Naive thymus-derived CD8-positive, alpha-beta T cell (primary cell): ENCODE results near the gene GSTA3. TPM values are rescaled to one million over a fixed set of nuclear protein-coding genes. Genes with fewer than 3 reads are reported as not detected.
"Not testable (repeated sequence)": the region's sequence is repeated elsewhere in the genome, so short reads cannot be mapped to it uniquely, and the experiment has no call there.

Experiments used
- ATAC-seq, 2 donors: fragments of 150-1000 bp; cut with Tn5 transposase in 1 of 2; sonication (Bioruptor Pico), chemical (Tn5 transposase) in 1 of 2; 1 replicate in 1 of 2; 2 replicates in 1 of 2; pipeline ENCODE4 v1.10.0; 2021; ENCODE audit warnings: mild to moderate bottlenecking in 2 of 2, moderate library complexity in 2 of 2
- POLR2A ChIA-PET: fragments of 350-600 bp; sonication (Branson Sonifier 250); formaldehyde crosslinking; loops from one replicate; lab custom pipeline; 2021; ENCODE audit warnings: antibody characterized with exemption; lab: Charles Lee
- DNase-seq, 10 donors: peaks; one replicate each; pipeline versions ENCODE4 v3.0.0 to v3.0.0-alpha.2; 2020 to 2022
- H3K27ac Mint-ChIP-seq, 10 donors: one replicate each; pipeline ENCODE4 v1.8.0; 2020 to 2022; ENCODE audit warnings: mild to moderate bottlenecking in 10 of 10, mixed read lengths in 10 of 10, moderate library complexity in 4 of 10, inconsistent platforms in 1 of 10
- H3K27me3 Mint-ChIP-seq, 5 donors: one replicate each; pipeline ENCODE4 v1.8.0; 2021 to 2022; ENCODE audit warnings: mixed read lengths in 5 of 5
- H3K36me3 Mint-ChIP-seq, 3 donors: one replicate each; pipeline ENCODE4 v1.8.0; 2020 to 2022; ENCODE audit warnings: mixed read lengths in 3 of 3, mild to moderate bottlenecking in 2 of 3, inconsistent platforms in 1 of 3
- H3K4me1 Mint-ChIP-seq, 4 donors: one replicate each; pipeline ENCODE4 v1.8.0; 2021 to 2022; ENCODE audit warnings: mixed read lengths in 4 of 4
- H3K4me3 Mint-ChIP-seq, 10 donors: one replicate each; pipeline ENCODE4 v1.8.0; 2020 to 2022; ENCODE audit warnings: mild to moderate bottlenecking in 10 of 10, mixed read lengths in 10 of 10, moderate library complexity in 6 of 10, inconsistent platforms in 1 of 10
- H3K9me3 Mint-ChIP-seq, 9 donors: one replicate each; pipeline ENCODE4 v1.8.0; 2020 to 2022; ENCODE audit warnings: mixed read lengths in 9 of 9, mild to moderate bottlenecking in 3 of 9, inconsistent platforms in 1 of 9, moderate library complexity in 1 of 9
- polyA plus RNA-seq, 3 donors: library from polyadenylated mRNA; unstranded; fragments of 300-500 nt; fragmentation: Illumina TruSeq; gene quantifications; one replicate each; pipeline ENCODE4 v1.2.3, GENCODE V29; 2021
- total RNA-seq, 8 experiments: library from RNA in 2 of 8; stranded (reverse) in 2 of 8; gene quantifications; one replicate each; pipeline ENCODE4 v1.2.3 and lab custom pipeline; 2021 to 2026

GSTA3 gene
- total and polyA plus RNA-seq, 5 experiments from 2014 or later, result not detected

DNA sequence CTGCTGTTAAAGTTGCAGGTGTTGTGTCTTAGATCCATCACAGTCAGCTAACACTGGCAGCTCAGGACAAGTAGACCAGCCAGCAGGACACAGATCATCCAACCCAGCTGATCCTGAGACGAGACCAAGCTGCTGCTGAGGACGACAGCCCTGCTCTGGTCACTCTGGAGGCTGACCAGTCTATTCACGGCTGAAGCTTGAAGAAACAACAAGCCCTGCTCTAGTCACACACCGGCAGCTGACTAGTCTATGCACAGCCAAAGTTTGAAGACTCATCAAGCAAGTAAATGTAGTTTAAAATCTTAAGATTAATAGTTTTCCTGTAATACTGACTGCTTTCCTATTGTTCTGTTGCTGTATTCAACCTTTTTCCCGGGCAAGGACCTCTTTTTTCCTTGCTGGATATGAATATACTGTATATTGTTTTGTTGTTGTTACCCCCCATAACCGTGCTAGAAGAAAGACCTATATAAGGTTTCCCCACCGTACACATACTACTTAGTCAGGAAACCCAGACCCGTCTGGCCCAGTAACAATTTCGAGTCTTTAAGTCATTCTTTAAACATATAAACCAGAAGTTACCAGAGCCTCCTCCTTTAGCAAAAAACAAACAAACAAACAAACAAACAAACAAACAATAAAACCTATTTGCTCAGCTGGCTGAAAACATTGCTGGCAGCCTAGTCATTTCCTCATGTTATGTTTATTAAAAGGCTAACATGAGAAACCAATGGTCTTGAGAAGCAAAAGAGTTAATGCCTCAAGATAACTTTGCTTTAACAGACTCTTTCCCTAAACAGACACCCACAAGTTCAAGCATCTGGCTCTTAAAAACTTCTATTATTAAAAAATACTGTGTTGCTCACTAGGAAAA, 16.7 kb upstream of the GSTA3 start:
- H3K27me3 Mint-ChIP-seq, result peaks cover 3 to 12% (median 8%) of the 10 kb centered on the region in 5 donors
- no peak overlapping the region for H3K4me3 Mint-ChIP-seq
- DNase-seq (no peak), ATAC-seq (no peak)
- no peak overlapping the region for H3K27ac Mint-ChIP-seq
- peaks cover 0 to 8% (median 0%) of the 10 kb centered on the region in 3 donors for H3K36me3 Mint-ChIP-seq
- no peaks in the 10 kb centered on the region for H3K4me1 Mint-ChIP-seq
- peaks cover 0 to 8% (median 0%) of the 10 kb centered on the region in 9 donors for H3K9me3 Mint-ChIP-seq
- POLR2A ChIA-PET, result no interaction called here

DNA sequence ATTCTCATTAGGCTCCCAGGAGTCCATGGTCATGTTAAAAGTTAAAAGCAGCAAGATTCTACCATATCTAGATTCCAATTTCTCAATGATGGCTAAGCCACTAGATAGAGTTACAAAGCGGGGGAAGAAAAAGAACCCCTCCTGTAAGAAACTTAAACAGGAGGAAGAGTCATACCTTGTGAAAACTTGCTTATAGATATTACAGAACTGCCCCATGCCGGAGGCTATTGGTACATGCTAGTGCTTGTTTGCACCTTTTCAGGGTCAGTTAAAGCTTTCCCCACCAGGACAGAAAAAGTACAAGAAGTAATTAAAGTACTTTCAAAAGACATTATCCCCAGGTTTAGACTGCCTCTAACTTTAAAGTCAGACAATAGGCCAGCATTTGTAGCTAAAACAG, 15.5 kb upstream of the GSTA3 start:
- Mint-ChIP-seq H3K9me3 (peaks cover 0 to 8% (median 0%) of the 10 kb centered on the region in 9 donors), H3K4me3 (no peak overlapping the region), H3K4me1 (no peaks in the 10 kb centered on the region), H3K27me3 (peaks cover 8 to 12% (median 11%) of the 10 kb centered on the region in 5 donors), H3K27ac (peak overlapping the region in 1 of 10 donors; percentile 45), H3K36me3 (peaks cover 0 to 8% (median 0%) of the 10 kb centered on the region in 3 donors)
- POLR2A ChIA-PET, result no interaction called here
- no peak for DNase-seq
- no peak for ATAC-seq

DNA sequence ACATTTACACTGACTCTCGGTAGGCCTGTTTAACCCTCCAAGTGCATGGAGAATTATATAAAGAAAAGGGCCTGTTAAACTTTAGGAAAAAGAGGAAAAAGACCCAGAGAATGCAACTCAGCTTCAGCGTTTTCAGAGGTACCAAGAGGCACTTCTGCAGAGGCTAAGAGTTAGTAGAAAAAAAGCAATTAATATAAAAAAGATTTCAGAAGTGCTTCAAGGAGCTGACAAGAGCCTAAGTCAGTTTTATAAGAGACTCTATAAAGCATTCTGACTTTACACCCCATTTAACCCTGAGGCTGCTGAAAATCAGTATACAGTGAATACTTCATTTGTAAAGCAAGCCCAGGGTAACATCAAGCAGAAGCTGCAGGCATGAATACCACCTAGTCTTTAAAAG, 14.2 kb upstream of the GSTA3 start:
- ATAC-seq, H3K4me1 Mint-ChIP-seq, POLR2A ChIA-PET, H3K9me3 Mint-ChIP-seq, H3K36me3 Mint-ChIP-seq, H3K27ac Mint-ChIP-seq, H3K4me3 Mint-ChIP-seq, DNase-seq: not testable (repeated sequence)
- peaks cover 8 to 12% (median 11%) of the 10 kb centered on the region in 5 donors for H3K27me3 Mint-ChIP-seq

DNA sequence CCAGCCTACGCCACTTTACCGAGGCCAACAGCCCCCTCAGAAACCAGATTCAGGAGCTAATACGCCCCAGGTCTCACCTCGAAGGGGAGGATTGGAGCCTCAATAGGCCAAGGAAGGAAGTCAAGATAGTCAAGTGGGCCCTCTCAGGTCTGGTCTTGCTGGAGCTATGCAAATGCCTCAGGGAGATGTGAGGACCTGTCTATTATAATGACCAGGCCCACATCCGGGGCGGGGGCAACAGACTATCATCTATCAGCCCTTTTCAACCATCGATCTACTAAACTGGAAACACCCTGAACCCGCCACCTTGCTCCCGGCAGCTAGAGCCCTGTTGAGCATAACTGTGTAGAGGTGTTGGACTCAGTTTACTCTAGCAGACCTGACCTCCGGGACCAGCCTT, 12.7 kb upstream of the GSTA3 start:
- Mint-ChIP-seq H3K27me3 (peaks cover 6 to 12% (median 11%) of the 10 kb centered on the region in 5 donors), H3K36me3 (no peaks in the 10 kb centered on the region), H3K27ac (no peak overlapping the region), H3K4me3 (no peak overlapping the region), H3K4me1 (no peaks in the 10 kb centered on the region), H3K9me3 (peaks cover 0 to 7% (median 0%) of the 10 kb centered on the region in 9 donors)
- DNase-seq, result no peak
- no peak for ATAC-seq
- POLR2A ChIA-PET, result no interaction called here

DNA sequence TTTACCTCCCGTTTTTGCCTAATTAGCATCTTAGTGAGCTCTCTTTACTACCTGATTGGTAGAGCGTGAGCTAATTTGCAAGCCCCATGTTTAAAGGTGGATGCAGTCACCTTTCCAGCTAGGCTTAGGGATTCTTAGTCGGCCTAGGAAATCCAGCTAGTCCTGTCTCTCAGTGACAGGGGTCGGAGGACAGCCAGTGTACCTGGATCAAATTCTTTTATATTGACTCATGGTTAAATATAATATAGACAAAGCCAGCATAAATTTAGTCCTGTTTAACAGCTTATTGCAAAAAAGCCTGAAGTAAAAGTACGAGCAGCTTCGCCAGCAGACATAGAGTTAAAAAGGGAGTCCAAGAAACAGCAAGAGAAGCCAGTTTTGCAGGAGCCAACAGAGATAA, 12.2 kb upstream of the GSTA3 start:
- Mint-ChIP-seq H3K27ac (no peak overlapping the region), H3K9me3 (peaks cover 0 to 3% (median 0%) of the 10 kb centered on the region in 9 donors), H3K4me1 (no peaks in the 10 kb centered on the region), H3K4me3 (no peak overlapping the region), H3K27me3 (peaks cover 6 to 12% (median 11%) of the 10 kb centered on the region in 5 donors), H3K36me3 (no peaks in the 10 kb centered on the region)
- no peak for DNase-seq
- ATAC-seq, result no peak
- POLR2A ChIA-PET, result no interaction called here

DNA sequence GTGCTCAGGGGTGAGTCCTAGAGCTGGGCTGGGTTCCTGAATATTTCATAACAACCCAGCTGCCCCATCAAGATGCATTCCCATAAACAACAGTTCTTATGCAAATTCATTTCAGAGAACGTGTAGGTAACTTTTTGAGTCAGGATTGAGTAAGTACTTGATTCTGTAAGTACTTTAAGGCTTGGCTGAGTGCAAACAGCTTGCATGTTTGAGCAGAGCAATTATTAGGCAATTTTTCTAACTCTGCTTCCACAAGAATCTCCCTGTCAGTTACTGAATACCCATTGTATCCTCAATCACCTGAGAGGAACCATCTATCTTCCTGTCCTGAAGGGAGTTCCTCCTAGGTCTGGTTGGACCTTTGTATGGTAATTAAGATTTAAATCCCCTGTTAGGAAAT, 10.0 kb upstream of the GSTA3 start:
- H3K9me3 Mint-ChIP-seq, H3K27ac Mint-ChIP-seq, ATAC-seq, H3K4me1 Mint-ChIP-seq, H3K36me3 Mint-ChIP-seq, DNase-seq, H3K4me3 Mint-ChIP-seq, POLR2A ChIA-PET: not testable (repeated sequence)
- peaks cover 5 to 14% (median 12%) of the 10 kb centered on the region in 5 donors for H3K27me3 Mint-ChIP-seq

DNA sequence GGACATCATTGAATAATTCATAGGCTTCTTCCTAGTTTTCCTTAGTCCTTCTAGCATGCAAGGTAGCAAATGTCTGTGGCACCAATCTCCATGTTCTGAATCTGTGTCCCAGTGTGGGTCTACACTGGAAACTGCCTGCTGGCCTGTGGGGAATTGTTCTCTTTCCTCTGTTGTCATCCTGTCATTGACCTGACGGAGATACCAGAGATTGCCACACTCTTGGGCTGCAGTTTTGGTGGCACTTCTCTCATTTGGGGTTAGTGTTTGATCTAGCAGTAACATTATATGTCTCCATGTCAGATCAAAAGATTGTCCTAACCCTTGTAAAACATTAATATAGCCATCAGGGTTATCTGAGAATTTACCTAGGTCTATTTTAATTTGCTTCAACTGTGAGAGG, 9.3 kb upstream of the GSTA3 start:
- H3K9me3 Mint-ChIP-seq, result peaks cover 0 to 11% (median 0%) of the 10 kb centered on the region in 9 donors
- POLR2A ChIA-PET, H3K4me3 Mint-ChIP-seq, H3K4me1 Mint-ChIP-seq, H3K27ac Mint-ChIP-seq, ATAC-seq, DNase-seq, H3K36me3 Mint-ChIP-seq: not testable (repeated sequence)
- peaks cover 2 to 12% (median 8%) of the 10 kb centered on the region in 5 donors for H3K27me3 Mint-ChIP-seq

DNA sequence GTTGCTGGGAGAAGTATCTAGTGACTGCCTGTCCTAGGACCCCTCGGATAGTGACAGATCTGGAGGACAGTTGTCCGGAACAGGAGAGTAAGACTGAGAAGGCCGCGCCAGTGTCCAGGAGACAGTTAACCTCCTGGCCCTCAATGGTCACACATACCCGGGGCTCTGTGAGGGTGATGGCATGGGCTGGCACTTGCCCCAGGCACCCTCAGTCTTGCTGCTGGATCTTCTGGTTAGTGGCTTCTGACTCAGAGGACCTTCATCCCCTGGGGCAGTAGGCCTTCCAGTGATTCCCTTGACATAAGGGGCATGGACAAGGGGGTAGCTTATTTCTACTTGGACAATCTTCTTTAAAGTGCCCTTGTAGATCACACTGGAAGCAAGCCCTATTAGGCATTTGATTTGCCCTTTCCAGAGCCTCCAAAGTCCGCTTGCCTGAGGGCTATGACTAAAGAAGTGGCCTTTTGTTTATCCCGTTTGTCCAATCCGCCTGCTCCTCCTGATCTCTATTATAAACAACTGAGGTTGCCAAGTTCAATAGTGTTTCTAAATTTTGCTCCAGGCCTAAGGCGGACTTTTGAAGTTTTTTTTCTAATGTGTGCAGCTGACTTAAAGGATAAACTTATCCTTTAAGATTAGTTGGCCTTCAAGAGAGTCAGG, 8.7 kb upstream of the GSTA3 start:
- DNase-seq, H3K27me3 Mint-ChIP-seq, H3K27ac Mint-ChIP-seq, H3K4me3 Mint-ChIP-seq, POLR2A ChIA-PET, H3K4me1 Mint-ChIP-seq, H3K36me3 Mint-ChIP-seq, ATAC-seq: not testable (repeated sequence)
- H3K9me3 Mint-ChIP-seq, result peaks cover 0 to 11% (median 0%) of the 10 kb centered on the region in 9 donors

DNA sequence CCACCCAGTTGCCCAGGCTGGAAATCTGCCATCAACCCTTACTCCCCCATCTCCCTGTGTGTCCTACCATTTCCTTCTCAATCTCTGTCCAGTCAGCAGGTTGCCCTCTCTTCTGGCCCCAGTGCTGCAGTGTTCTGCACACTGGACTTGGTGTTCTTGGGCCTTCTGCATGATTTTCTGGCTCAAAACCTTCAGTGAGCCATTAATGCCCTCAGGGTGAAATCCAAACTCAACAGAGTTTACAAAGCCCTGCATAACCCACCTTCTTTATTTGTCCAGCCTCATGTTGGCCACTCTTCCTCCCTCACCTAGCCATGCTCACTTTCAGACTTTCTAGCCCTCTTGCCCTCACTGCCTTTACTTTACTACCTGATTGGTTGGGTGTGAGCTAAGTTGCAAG, 5.0 kb upstream of the GSTA3 start:
- POLR2A ChIA-PET, result no interaction called here
- H3K9me3 Mint-ChIP-seq, result peaks cover 0 to 11% (median 0%) of the 10 kb centered on the region in 9 donors
- H3K27me3 Mint-ChIP-seq, result peaks cover 0 to 9% (median 0%) of the 10 kb centered on the region in 5 donors
- no peak overlapping the region for H3K4me3 Mint-ChIP-seq
- H3K36me3 Mint-ChIP-seq, result peaks cover 0 to 3% (median 0%) of the 10 kb centered on the region in 3 donors
- DNase-seq, result no peak
- H3K4me1 Mint-ChIP-seq, result no peaks in the 10 kb centered on the region
- no peak overlapping the region for H3K27ac Mint-ChIP-seq
- ATAC-seq, result no peak

DNA sequence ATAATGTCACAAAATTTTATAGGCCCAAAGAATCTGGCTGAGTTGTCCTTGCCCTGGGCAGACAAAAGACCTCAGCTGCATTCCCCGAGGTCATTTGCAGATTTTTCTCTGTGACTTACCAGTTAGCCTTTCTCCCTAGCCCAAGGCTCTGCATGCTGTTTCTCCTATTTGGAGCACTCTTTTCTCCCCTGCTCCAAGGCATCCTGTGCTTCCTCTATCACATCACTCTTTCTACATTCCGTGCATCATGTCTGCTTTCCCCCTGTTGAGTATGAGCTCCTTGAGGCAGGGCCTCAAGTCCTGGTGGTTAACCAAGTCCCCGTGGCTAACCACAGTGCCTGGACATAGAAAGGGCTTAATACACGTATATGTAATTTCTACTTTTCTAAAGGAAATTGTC, 593 bp upstream of the GSTA3 start:
- ATAC-seq, result no peak

DNA sequence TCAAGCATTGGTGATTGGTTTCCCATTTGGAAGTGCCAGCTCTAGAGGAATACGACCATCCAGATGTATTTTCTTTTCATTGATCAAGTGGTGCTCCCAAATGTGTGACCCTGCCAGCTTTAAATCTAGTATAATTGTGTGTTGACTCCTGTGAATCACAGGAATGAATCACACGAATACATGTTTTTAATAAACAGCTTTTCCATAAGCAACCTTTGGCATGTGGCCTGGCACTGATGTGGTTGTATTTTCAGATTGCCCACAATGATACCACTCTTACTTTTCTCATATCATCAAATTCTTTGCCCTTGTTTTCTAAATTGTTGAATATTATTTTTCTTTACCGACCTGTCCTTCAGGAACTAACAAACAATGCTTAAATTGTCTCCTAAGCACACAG, 367 bp downstream of the GSTA3 start:
- POLR2A ChIA-PET, result no interaction called here
- H3K36me3 Mint-ChIP-seq, result peaks cover 0 to 4% (median 0%) of the 10 kb centered on the region in 3 donors
- H3K9me3 Mint-ChIP-seq, result peaks cover 0 to 5% (median 0%) of the 10 kb centered on the region in 9 donors
- no peaks in the 10 kb centered on the region for H3K4me1 Mint-ChIP-seq
- ATAC-seq (no peak), DNase-seq (no peak)
- no peak overlapping the region for H3K27ac Mint-ChIP-seq
- no peak overlapping the region for H3K4me3 Mint-ChIP-seq
- H3K27me3 Mint-ChIP-seq, result peaks cover 0 to 1% (median 0%) of the 10 kb centered on the region in 5 donors

More for the DNA sequence above, 593 bp upstream of the GSTA3 start:
- peaks cover 0 to 9% (median 0%) of the 10 kb centered on the region in 5 donors for H3K27me3 Mint-ChIP-seq
- H3K4me1 Mint-ChIP-seq, result no peaks in the 10 kb centered on the region
- peaks cover 0 to 4% (median 3%) of the 10 kb centered on the region in 3 donors for H3K36me3 Mint-ChIP-seq
- POLR2A ChIA-PET, result no interaction called here
- no peak overlapping the region for H3K27ac Mint-ChIP-seq
- H3K4me3 Mint-ChIP-seq, result no peak overlapping the region
- peaks cover 0 to 9% (median 3%) of the 10 kb centered on the region in 9 donors for H3K9me3 Mint-ChIP-seq
- no peak for DNase-seq

DNA sequence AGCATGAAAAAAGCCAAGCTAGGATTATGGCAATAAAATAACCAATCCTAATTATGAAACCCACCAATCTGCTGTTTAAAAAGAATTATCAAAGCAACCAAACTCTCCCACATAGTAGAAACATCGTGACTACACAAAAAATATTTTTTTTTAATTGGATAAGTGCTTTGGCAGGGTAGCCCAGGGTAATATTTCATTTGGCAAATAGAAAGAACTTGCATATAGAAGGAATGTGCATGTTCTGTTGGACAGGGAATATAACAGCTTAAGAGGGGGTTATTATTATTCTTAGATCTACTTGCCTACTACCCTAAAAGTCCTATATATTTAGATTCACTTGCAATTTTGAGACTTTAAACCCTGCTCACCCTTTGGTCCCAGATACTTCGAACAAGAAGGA, 972 bp downstream of the GSTA3 start:
- H3K27me3 Mint-ChIP-seq, result no peaks in the 10 kb centered on the region

More for the DNA sequence above, 972 bp downstream of the GSTA3 start:
- POLR2A ChIA-PET, result no interaction called here
- ATAC-seq (no peak), DNase-seq (no peak)
- no peak overlapping the region for H3K27ac Mint-ChIP-seq
- no peak overlapping the region for H3K4me3 Mint-ChIP-seq
- H3K9me3 Mint-ChIP-seq, result peaks cover 0 to 5% (median 0%) of the 10 kb centered on the region in 9 donors
- H3K4me1 Mint-ChIP-seq, result no peaks in the 10 kb centered on the region
- H3K36me3 Mint-ChIP-seq, result peaks cover 0 to 4% (median 0%) of the 10 kb centered on the region in 3 donors
